DND-41 (cell line): ENCODE measurements around the gene OR4C11.

Source experiments
- ATAC-seq: fragments of 200-7000 bp; cut with Tn5 transposase; 3 replicates; pipeline ENCODE4 v1.9.1; 2021; ENCODE audit warnings: low read depth; ENCODE audit not compliant: insufficient read depth
- DNase-seq: peaks from one replicate; pipeline ENCODE4 v3.0.0-alpha.2; 2020
- H2AFZ ChIP-seq: 2 replicates; pipeline ENCODE4 v1.6.0; 2012; ENCODE audit warnings: low read depth, low read length
- H3K27ac ChIP-seq: 2 replicates; pipeline ENCODE4 v1.5.1; 2012; ENCODE audit warnings: low read length, inconsistent platforms
- H3K27me3 ChIP-seq: fragments of 200-600 bp; sonication (generic); 2 replicates; pipeline ENCODE4 v1.6.0; 2012; ENCODE audit warnings: low read length, mild to moderate bottlenecking, inconsistent platforms; ENCODE audit not compliant: insufficient read depth, poor library complexity
- H3K36me3 ChIP-seq: 2 replicates; pipeline ENCODE4 v1.5.1; 2012; ENCODE audit warnings: low read length, inconsistent platforms; ENCODE audit not compliant: insufficient read depth
- H3K4me1 ChIP-seq: 2 replicates; pipeline ENCODE4 v1.5.1; 2012; ENCODE audit warnings: mild to moderate bottlenecking, low read length; ENCODE audit not compliant: insufficient read depth
- H3K4me2 ChIP-seq: 2 replicates; pipeline ENCODE4 v1.6.0; 2012; ENCODE audit warnings: mild to moderate bottlenecking, moderate library complexity, low read length, inconsistent platforms; ENCODE audit not compliant: insufficient read depth
- H3K4me3 ChIP-seq, 2 experiments: fragments of 200-600 bp in 1 of 2; shearing (Covaris generic) in 1 of 2; 2 replicates each; pipeline ENCODE4 v1.5.1; 2012 to 2016; ENCODE audit warnings: inconsistent platforms in 2 of 2, low read length in 2 of 2, mild to moderate bottlenecking in 2 of 2, low read depth in 1 of 2, moderate library complexity in 1 of 2
- H3K79me2 ChIP-seq: 2 replicates; pipeline ENCODE4 v1.6.0; 2012; ENCODE audit warnings: low read length, inconsistent platforms; ENCODE audit not compliant: insufficient read depth
- H3K9ac ChIP-seq: 2 replicates; pipeline ENCODE4 v1.6.0; 2012; ENCODE audit warnings: low read depth, mild to moderate bottlenecking, inconsistent platforms, low read length, moderate library complexity
- H3K9me3 ChIP-seq: 2 replicates; pipeline ENCODE4 v1.5.1; 2012; ENCODE audit warnings: low read length, moderate library complexity, mild to moderate bottlenecking, inconsistent platforms; ENCODE audit not compliant: insufficient read depth, severe bottlenecking
- H4K20me1 ChIP-seq: 2 replicates; pipeline ENCODE4 v1.6.0; 2012; ENCODE audit warnings: low read length; ENCODE audit not compliant: insufficient read depth
- EZH2 ChIP-seq: IDR thresholded peaks from 3 replicates; pipeline ENCODE4 v1.6.1; 2012; ENCODE audit warnings: borderline replicate concordance, low read depth, mild to moderate bottlenecking, moderate library complexity, low read length, inconsistent platforms; ENCODE audit not compliant: severe bottlenecking
- TF ChIP-seq, protein P1 (sequence below): IDR thresholded peaks from 2 replicates; pipeline ENCODE4 v1.5.1; 2012; ENCODE audit warnings: borderline replicate concordance, low read length, moderate library complexity, mild to moderate bottlenecking; ENCODE audit not compliant: poor library complexity, severe bottlenecking; ENCODE audit errors: extremely low read depth

OR4C11 gene

DNA sequence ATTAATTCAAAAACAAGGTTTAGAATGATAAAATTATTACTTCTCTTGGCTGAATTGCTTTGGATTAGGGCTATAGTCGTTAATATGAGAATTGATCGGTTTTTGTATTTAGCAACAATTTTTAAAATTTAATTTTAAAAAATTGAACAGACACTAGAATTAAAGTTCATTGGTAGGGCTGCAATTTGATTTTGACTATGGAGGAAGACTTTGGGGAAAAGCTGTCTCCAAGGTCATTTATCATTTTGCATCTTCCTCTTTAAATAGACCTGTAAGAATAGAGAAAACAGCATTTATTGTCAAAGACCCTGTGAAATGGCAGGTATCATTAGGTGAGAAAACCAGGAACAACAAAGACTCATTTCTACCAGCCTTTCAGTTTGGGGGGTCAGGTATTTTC is 40.6 kb upstream of the OR4C11 start, which contains the start of gene OR4S2:
Gene OR4S2, plus strand, starts transcription at position 301 of the 400 bp plus-strand sequence. CDS start 2,577 bp downstream, outside the sequence.
- H3K79me2 ChIP-seq: no peaks in the 10 kb centered on the region
- no peaks in the 10 kb centered on the region for H3K9me3 ChIP-seq
- DNase-seq: no peak
- H3K4me3 ChIP-seq: no peak within 1 kb of the TSS
- no peak within 1 kb of the TSS for H2AFZ ChIP-seq
- H3K27ac ChIP-seq: no peak within 1 kb of the TSS
- no peaks in the 10 kb centered on the region for H3K36me3 ChIP-seq
- H3K4me2 ChIP-seq: no peak within 1 kb of the TSS
- H3K27me3 ChIP-seq: no peaks in the 10 kb centered on the region
- H4K20me1 ChIP-seq: no peaks in the 10 kb centered on the region
- no peak within 1 kb of the TSS for H3K9ac ChIP-seq
- TF ChIP-seq, protein P1, sequence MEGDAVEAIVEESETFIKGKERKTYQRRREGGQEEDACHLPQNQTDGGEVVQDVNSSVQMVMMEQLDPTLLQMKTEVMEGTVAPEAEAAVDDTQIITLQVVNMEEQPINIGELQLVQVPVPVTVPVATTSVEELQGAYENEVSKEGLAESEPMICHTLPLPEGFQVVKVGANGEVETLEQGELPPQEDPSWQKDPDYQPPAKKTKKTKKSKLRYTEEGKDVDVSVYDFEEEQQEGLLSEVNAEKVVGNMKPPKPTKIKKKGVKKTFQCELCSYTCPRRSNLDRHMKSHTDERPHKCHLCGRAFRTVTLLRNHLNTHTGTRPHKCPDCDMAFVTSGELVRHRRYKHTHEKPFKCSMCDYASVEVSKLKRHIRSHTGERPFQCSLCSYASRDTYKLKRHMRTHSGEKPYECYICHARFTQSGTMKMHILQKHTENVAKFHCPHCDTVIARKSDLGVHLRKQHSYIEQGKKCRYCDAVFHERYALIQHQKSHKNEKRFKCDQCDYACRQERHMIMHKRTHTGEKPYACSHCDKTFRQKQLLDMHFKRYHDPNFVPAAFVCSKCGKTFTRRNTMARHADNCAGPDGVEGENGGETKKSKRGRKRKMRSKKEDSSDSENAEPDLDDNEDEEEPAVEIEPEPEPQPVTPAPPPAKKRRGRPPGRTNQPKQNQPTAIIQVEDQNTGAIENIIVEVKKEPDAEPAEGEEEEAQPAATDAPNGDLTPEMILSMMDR: no peak
- TF ChIP-seq EZH2: no peak
- H3K4me1 ChIP-seq: no peaks in the 10 kb centered on the region
- no peak for ATAC-seq

DNA sequence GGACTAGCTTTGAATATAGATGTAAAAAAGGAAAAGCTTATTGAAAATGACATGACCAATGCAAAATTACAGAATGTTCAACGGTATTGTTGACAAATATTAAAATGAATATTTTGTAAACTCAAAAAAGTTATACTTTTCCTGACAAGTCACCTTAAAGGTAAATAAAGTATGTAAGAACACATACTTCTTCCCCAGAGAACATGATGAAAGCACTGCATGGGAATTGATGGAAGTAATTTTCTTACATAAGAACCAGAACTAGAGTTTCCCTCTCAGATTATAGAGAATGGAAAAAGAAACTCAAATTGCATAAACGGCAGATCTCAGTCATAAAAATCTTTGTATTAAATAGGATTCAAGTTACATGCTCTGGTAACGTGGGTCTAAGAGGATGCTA is 27.4 kb upstream of the OR4C11 start, which contains the start of gene OR4P4:
Gene OR4P4, plus strand, starts transcription at position 301 of the 400 bp plus-strand sequence.
- ATAC-seq: no peak
- Histone ChIP-seq H3K27me3 (no peaks in the 10 kb centered on the region), H3K4me2 (no peak within 1 kb of the TSS), H3K4me1 (no peaks in the 10 kb centered on the region), H3K9me3 (no peaks in the 10 kb centered on the region), H3K27ac (no peak within 1 kb of the TSS), H2AFZ (no peak within 1 kb of the TSS), H3K9ac (no peak within 1 kb of the TSS), H4K20me1 (no peaks in the 10 kb centered on the region), H3K36me3 (no peaks in the 10 kb centered on the region), H3K4me3 (no peak within 1 kb of the TSS), H3K79me2 (no peaks in the 10 kb centered on the region)
- TF ChIP-seq EZH2: no peak
- TF ChIP-seq, protein P1: no peak
- no peak for DNase-seq

DNA sequence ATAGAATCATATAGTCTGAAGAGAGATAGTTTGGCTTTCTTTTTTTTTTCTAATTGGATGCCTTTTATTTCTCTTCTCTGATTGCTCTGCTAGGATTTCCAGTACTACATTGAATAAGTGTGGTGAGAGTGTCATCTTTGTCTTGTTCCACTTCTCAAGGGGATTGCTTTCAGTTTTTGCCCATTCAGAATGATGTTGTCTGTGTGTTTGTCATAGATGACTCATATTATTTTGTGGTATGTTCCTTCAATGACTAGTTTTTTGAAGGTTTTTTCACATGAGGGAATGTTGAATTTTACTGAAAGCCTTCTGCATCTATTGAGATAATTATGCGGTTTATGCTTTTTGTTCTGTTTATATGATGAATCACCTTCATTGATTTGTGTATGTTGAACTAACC is 17.1 kb upstream of the OR4C11 start:
- Histone ChIP-seq H2AFZ (no peak overlapping the region), H3K4me1 (no peaks in the 10 kb centered on the region), H3K9me3 (peaks cover 6% of the 10 kb centered on the region), H3K36me3 (no peaks in the 10 kb centered on the region), H3K9ac (no peak overlapping the region), H3K79me2 (no peaks in the 10 kb centered on the region), H3K4me3 (no peak overlapping the region), H3K27ac (no peak overlapping the region), H4K20me1 (no peaks in the 10 kb centered on the region), H3K27me3 (no peaks in the 10 kb centered on the region), H3K4me2 (no peak overlapping the region)
- DNase-seq: no peak
- no peak for ATAC-seq
- TF ChIP-seq, protein P1: no peak
- TF ChIP-seq EZH2: no peak

DNA sequence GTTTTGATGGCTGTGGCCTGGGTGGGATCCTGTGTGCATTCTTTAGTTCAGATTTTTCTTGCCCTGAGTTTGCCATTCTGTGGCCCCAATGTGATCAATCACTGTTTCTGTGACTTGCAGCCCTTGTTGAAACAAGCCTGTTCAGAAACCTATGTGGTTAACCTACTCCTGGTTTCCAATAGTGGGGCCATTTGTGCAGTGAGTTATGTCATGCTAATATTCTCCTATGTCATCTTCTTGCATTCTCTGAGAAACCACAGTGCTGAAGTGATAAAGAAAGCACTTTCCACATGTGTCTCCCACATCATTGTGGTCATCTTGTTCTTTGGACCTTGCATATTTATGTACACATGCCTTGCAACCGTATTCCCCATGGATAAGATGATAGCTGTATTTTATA is 34.9 kb downstream of the OR4C11 start:
- Histone ChIP-seq H3K9ac (no peak overlapping the region), H3K27me3 (no peaks in the 10 kb centered on the region), H2AFZ (no peak overlapping the region), H4K20me1 (no peaks in the 10 kb centered on the region), H3K27ac (no peak overlapping the region), H3K4me1 (no peaks in the 10 kb centered on the region), H3K9me3 (peaks cover 8% of the 10 kb centered on the region), H3K4me3 (no peak overlapping the region), H3K79me2 (no peaks in the 10 kb centered on the region), H3K36me3 (no peaks in the 10 kb centered on the region), H3K4me2 (no peak overlapping the region)
- no peak for TF ChIP-seq EZH2
- TF ChIP-seq, protein P1: no peak
- ATAC-seq (no peak), DNase-seq (no peak)
